Stimulated activated effector memory CD8-positive, alpha-beta T cell treated with anti-CD3 and anti-CD28 coated beads, Interleukin-12 subunit alpha, Interleukin-12 subunit beta, amount 100 ng/mL, for 72 hours (primary cell): ENCODE measurements around the gene LRCH4.
"Not testable (repeated sequence)": the region's sequence is repeated elsewhere in the genome, so short reads cannot be mapped to it uniquely, and the experiment has no call there.

Experiments used
- ATAC-seq: fragments of 150-1000 bp; cut with Tn5 transposase; 2 replicates; pipeline ENCODE4 v1.10.0; 2021
- DNase-seq, 2 donors: peaks; one replicate each; pipeline ENCODE4 v3.0.0; 2021 to 2022; ENCODE audit warnings: low spot score in 2 of 2
- H3K27ac Mint-ChIP-seq: one replicate; pipeline ENCODE4 v1.8.0; 2022; ENCODE audit warnings: mild to moderate bottlenecking, mixed read lengths
- H3K36me3 Mint-ChIP-seq: one replicate; pipeline ENCODE4 v1.8.0; 2022; ENCODE audit warnings: mild to moderate bottlenecking, mixed read lengths
- H3K4me1 Mint-ChIP-seq: one replicate; pipeline ENCODE4 v1.8.0; 2022; ENCODE audit warnings: mixed read lengths
- H3K4me3 Mint-ChIP-seq: one replicate; pipeline ENCODE4 v1.8.0; 2022; ENCODE audit warnings: mild to moderate bottlenecking, mixed read lengths
- H3K9me3 Mint-ChIP-seq: one replicate; pipeline ENCODE4 v1.8.0; 2022; ENCODE audit warnings: mixed read lengths

The LRCH4 gene

GRCh38 chr7:100552532-100552931 lies 33.4 kb downstream of the LRCH4 start:
- Mint-ChIP-seq H3K36me3 (peaks cover 98% of the 10 kb centered on the region), H3K27ac (peak overlapping the region; percentile 66), H3K4me3 (no peak overlapping the region), H3K4me1 (peaks cover 36% of the 10 kb centered on the region), H3K9me3 (no peaks in the 10 kb centered on the region)
- ATAC-seq (no peak), DNase-seq (no peak)

DNA sequence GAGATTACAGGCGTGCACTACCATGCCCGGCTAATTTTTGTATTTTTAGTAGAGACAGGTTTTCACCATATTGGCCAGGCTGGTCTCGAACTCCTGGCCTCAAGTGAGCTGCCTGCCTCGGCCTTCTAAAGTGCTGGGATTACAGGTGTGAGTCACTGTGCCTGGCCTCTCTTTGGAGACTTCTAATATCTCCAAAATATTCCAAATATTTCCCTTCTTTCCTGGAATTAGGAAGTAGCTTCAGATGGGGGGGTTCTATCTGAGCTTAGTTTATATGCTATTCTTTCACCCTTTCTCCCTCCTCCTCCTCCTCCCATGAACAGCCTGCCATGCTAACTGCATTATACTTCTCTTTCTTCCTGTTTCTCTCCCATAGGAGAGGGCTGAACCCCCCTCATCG lies 37.5 kb downstream of the LRCH4 start:
- Mint-ChIP-seq H3K4me3 (peak overlapping the region; percentile 96), H3K4me1 (peaks cover 67% of the 10 kb centered on the region), H3K27ac (peak overlapping the region; percentile 95), H3K36me3 (peaks cover 90% of the 10 kb centered on the region)
- not testable (repeated sequence) for DNase-seq, H3K9me3 Mint-ChIP-seq, ATAC-seq

DNA sequence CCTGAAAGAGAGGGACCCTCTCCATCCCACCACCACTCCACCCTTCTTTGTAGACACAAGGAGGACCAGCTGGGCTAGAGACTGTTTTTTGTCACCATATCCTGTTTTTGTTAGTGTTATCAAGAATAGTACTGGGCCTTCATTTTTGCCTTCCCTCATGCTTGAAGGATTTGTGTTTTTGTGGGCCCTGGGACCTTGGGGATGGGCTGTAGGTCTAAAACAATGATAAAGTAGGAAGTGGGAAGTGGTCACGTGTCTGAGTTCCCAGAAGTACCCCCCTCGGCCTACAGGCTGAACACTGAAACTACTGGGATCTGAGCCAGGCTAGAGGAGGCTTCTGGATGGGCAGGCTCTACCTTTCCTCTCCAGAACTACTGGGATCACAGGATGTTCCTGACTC lies 38.1 kb downstream of the LRCH4 start:
- DNase-seq, result no peak
- Mint-ChIP-seq H3K4me1 (peaks cover 73% of the 10 kb centered on the region), H3K27ac (peak overlapping the region; percentile 95), H3K9me3 (no peaks in the 10 kb centered on the region), H3K36me3 (peaks cover 84% of the 10 kb centered on the region), H3K4me3 (peak overlapping the region; percentile 96)
- no peak for ATAC-seq

GRCh38 chr7:100546926-100547800 lies 38.8 kb downstream of the LRCH4 start:
- Mint-ChIP-seq H3K9me3 (no peaks in the 10 kb centered on the region), H3K36me3 (peaks cover 82% of the 10 kb centered on the region), H3K4me1 (peaks cover 80% of the 10 kb centered on the region), H3K27ac (peak overlapping the region; percentile 95), H3K4me3 (peak overlapping the region; percentile 96)
- DNase-seq (no peak), ATAC-seq (no peak)

DNA sequence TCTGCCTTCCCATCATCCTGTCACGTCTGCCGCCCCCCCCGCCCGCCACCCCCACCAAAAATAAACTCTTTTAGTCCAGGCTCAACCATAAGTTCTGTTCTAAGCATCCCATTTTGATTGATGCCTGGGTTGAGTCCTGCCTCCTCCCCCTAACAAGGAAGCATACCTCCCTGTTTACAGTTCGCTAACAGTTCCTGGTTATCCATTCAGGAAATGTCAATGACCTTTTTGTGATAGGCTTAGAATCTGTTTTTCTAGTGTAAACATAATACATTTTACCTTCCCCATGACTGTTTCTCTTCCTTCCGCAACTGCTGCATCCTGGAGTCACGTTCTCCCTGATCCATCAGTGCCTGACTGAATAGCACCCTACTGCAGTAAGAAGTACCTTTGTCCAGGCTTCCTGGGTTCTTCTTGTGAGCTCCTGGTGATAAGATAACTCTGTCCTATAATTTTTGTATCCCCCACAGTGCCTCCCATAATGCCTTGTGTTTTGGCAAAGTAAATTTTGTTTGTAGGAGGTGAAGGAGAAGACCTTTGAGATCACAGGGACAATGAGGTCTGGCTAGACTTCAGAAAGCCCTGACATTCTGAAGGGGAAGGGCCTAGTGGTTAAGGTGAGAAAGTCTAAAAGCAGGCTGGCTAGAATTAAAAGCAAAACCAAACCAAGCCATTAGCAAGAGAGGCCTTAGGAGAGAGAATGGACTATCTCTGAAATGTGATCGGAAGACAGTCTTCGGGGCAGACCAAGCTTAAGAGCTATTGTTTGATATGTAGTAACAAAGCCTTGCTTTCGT lies 39.6 kb downstream of the LRCH4 start:
- Mint-ChIP-seq H3K36me3 (peaks cover 74% of the 10 kb centered on the region), H3K27ac (peak overlapping the region; percentile 95), H3K4me3 (peak overlapping the region; percentile 96), H3K9me3 (no peaks in the 10 kb centered on the region), H3K4me1 (peaks cover 88% of the 10 kb centered on the region)
- DNase-seq (no peak), ATAC-seq (peak; percentile 15)

- peak; percentile 47 to 87 for DNase-seq
- H3K4me1 Mint-ChIP-seq, result peaks cover 90% of the 10 kb centered on the region
- ATAC-seq, result peak; percentile 87
- peak overlapping the region; percentile 95 for H3K27ac Mint-ChIP-seq
- H3K9me3 Mint-ChIP-seq, result no peaks in the 10 kb centered on the region
- peaks cover 66% of the 10 kb centered on the region for H3K36me3 Mint-ChIP-seq
- H3K4me3 Mint-ChIP-seq, result peak overlapping the region; percentile 96
Measured at GRCh38 chr7:100545360-100546128, 40.4 kb downstream of the LRCH4 start.

- Mint-ChIP-seq H3K36me3 (peaks cover 61% of the 10 kb centered on the region), H3K4me3 (peak overlapping the region; percentile 96), H3K4me1 (peaks cover 84% of the 10 kb centered on the region), H3K9me3 (no peaks in the 10 kb centered on the region), H3K27ac (peak overlapping the region; percentile 95)
- ATAC-seq (no peak), DNase-seq (no peak)
Measured at GRCh38 chr7:100544967-100545359, 41.0 kb downstream of the LRCH4 start.

DNA sequence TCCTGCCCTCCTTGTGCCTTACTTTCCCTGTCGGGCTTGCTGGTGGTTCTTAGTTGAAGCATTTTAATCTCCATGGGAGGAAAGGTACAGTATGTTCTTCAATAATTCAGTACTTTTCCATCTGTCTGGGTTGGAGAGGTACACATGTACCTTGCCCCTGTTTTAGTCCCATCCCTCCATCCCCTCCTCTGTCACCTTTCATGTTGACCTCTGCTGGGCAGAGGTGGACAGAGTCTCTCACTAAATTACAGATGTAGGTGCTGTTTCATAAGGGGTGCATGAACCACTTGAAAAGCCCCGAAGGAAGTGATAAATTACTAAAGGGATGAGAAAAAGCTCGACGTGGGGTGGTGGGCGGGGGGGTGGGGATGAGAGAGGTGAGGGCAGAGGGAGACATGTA lies 41.5 kb downstream of the LRCH4 start:
- H3K27ac Mint-ChIP-seq, result peak overlapping the region; percentile 95
- H3K9me3 Mint-ChIP-seq, result no peaks in the 10 kb centered on the region
- no peak for DNase-seq
- H3K36me3 Mint-ChIP-seq, result peaks cover 55% of the 10 kb centered on the region
- peak overlapping the region; percentile 96 for H3K4me3 Mint-ChIP-seq
- H3K4me1 Mint-ChIP-seq, result peaks cover 80% of the 10 kb centered on the region
- ATAC-seq, result no peak

GRCh38 chr7:100543586-100543985 lies 42.3 kb downstream of the LRCH4 start:
- H3K9me3 Mint-ChIP-seq, result no peaks in the 10 kb centered on the region
- DNase-seq, result no peak
- H3K4me1 Mint-ChIP-seq, result peaks cover 80% of the 10 kb centered on the region
- peaks cover 55% of the 10 kb centered on the region for H3K36me3 Mint-ChIP-seq
- H3K27ac Mint-ChIP-seq, result peak overlapping the region; percentile 95
- H3K4me3 Mint-ChIP-seq, result peak overlapping the region; percentile 96
- no peak for ATAC-seq

GRCh38 chr7:100541309-100541708 lies 44.6 kb downstream of the LRCH4 start:
- H3K9me3 Mint-ChIP-seq, result not testable (repeated sequence)

GRCh38 chr7:100540073-100540723 lies 45.7 kb downstream of the LRCH4 start:
- Mint-ChIP-seq H3K9me3 (no peaks in the 10 kb centered on the region), H3K4me3 (peak overlapping the region; percentile 96), H3K4me1 (peaks cover 55% of the 10 kb centered on the region), H3K27ac (peak overlapping the region; percentile 94), H3K36me3 (peaks cover 30% of the 10 kb centered on the region)
- ATAC-seq (no peak), DNase-seq (no peak)

More at GRCh38 chr7:100541309-100541708, 44.6 kb downstream of the LRCH4 start:
- H3K4me1 Mint-ChIP-seq, result peaks cover 63% of the 10 kb centered on the region
- not testable (repeated sequence) for DNase-seq, ATAC-seq
- peak overlapping the region; percentile 95 for H3K27ac Mint-ChIP-seq
- H3K36me3 Mint-ChIP-seq, result peaks cover 41% of the 10 kb centered on the region
- peak overlapping the region; percentile 96 for H3K4me3 Mint-ChIP-seq

DNA sequence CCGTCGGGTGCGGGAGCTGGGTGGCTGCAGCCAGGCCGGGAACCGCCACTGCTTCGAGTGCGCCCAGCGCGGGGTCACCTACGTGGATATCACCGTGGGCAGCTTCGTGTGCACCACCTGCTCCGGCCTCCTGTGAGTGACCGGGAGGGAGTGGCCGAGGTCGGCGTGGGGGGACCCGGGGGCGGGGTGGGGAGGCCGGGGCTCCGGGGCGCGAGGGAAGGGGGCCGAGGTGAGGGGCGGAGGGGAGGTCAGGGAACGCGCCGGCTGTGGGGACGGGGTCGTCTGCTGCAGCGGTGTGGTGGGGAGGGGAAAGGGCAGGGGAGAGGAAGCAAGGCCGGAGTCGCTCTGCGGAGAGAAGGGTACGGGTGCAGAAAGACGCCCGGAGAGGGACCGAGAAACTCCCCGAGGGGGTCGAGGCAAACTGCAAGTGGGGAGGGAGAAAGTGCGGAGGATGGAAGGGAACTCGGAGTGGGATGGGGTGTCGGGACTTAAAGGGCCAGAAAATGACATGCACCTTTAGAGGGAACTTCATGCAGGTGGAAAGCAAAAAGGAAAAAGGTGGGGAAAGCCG lies 46.4 kb downstream of the LRCH4 start:
- peak overlapping the region; percentile 94 for H3K27ac Mint-ChIP-seq
- ATAC-seq (no peak), DNase-seq (no peak)
- peak overlapping the region; percentile 96 for H3K4me3 Mint-ChIP-seq
- peaks cover 48% of the 10 kb centered on the region for H3K4me1 Mint-ChIP-seq
- peaks cover 23% of the 10 kb centered on the region for H3K36me3 Mint-ChIP-seq
- H3K9me3 Mint-ChIP-seq, result no peaks in the 10 kb centered on the region

DNA sequence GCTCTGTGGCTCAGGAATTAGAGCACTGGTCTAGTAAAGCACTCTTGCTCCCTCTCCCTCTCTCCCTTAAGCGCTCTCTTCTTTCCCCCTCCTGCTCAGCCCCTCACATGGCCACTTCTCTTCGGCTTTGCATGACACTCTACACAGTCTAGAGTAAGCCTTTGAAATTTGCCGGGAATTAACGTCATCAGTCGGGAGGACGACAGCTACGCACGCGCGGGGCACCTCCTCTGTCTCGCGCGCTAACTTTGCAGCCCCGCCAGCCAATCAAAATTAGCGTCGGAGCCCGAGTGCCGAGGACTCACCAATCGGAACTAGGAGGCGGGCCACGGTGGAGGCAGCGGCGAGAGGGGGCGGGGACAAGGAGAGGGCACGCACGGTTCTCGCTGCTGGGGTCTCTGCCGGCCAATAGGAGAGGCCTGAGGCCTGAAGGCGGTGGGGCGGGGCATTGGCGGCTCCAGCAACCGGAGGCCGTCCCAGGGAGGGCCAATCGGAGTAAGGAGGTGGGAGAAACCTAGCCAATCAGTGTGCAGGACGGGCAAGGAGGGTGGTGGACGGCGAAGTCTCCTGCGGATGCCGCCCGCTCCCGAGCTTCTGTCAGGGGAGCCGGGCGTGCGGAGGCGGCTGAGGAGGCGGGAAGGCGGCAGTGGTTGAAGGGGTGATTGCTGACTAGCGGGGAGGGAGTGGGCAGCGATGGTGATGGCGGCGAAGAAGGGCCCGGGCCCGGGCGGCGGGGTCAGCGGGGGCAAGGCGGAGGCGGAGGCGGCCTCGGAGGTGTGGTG lies 47.1 kb downstream of the LRCH4 start, which contains the start of gene AGFG2:
AGFG2 (plus strand) TSS at position 550 of the 782 bp plus-strand sequence; CDS start at position 694, 144 bp downstream.
- H3K4me3 Mint-ChIP-seq, result peak within 1 kb of the TSS; percentile 96
- peak within 1 kb of the TSS; percentile 94 for H3K27ac Mint-ChIP-seq
- no peaks in the 10 kb centered on the region for H3K9me3 Mint-ChIP-seq
- peaks cover 41% of the 10 kb centered on the region for H3K4me1 Mint-ChIP-seq
- DNase-seq, result peak; percentile 98 to 100
- peaks cover 16% of the 10 kb centered on the region for H3K36me3 Mint-ChIP-seq
- ATAC-seq, result peak; percentile 94

DNA sequence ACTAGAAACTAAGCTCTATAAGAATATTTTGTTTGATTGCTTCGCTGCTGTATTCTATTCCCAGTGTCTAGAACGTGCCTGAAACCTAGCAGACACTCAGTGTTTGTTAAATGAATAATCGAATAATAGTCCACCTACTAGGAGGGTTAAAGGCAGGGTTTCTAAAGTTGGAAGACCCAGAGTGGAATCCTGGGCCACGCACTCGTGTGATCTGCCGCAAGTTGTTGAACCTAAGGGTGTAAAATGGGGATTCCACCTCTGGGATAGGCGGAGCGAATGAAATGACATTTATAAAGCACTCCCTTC lies 47.6 kb downstream of the LRCH4 start:
- peak overlapping the region; percentile 94 for H3K27ac Mint-ChIP-seq
- peaks cover 36% of the 10 kb centered on the region for H3K4me1 Mint-ChIP-seq
- no peak for ATAC-seq
- H3K9me3 Mint-ChIP-seq, result no peaks in the 10 kb centered on the region
- DNase-seq, result no peak
- peak overlapping the region; percentile 96 for H3K4me3 Mint-ChIP-seq
- H3K36me3 Mint-ChIP-seq, result peaks cover 16% of the 10 kb centered on the region
